Right lobe of liver (tissue), 6 donors: ENCODE measurements around the gene PGM5. TPM values are rescaled to one million over a fixed set of nuclear protein-coding genes. Genes with fewer than 3 reads are reported as not detected.

ENCODE experiments used
- ATAC-seq, 4 donors: fragments of 200-7000 bp; cut with Tn5 transposase; one replicate each; pipeline ENCODE4 v1.9.1; 2020; ENCODE audit warnings: mild to moderate bottlenecking in 4 of 4, moderate library complexity in 4 of 4
- DNase-seq, 3 donors: peaks; one replicate each; pipeline ENCODE4 v3.0.0-alpha.2; 2020
- H3K27ac ChIP-seq, 3 donors: fragments of 200-600 bp; one replicate each; pipeline ENCODE4 v1.8.0; 2022
- H3K27me3 ChIP-seq, 2 donors: fragments of 200-600 bp; one replicate each; pipeline ENCODE4 v1.8.0; 2022
- H3K36me3 ChIP-seq, 4 donors: fragments of 200-600 bp; sonication (generic) in 1 of 4; one replicate each; pipeline versions ENCODE4 v1.5.1 to v1.8.0; 2017 to 2022; ENCODE audit warnings: control low read depth in 1 of 4
- H3K4me1 ChIP-seq, 4 donors: fragments of 200-600 bp; sonication (generic) in 1 of 4; one replicate each; pipeline versions ENCODE4 v1.5.1 to v1.8.0; 2017 to 2022; ENCODE audit warnings: control low read depth in 1 of 4
- H3K4me3 ChIP-seq, 3 donors: fragments of 200-600 bp; one replicate each; pipeline ENCODE4 v1.8.0; 2022
- H3K9me3 ChIP-seq, 4 donors: fragments of 200-600 bp; sonication (generic) in 1 of 4; one replicate each; pipeline versions ENCODE4 v1.5.1 to v1.8.0; 2017 to 2022; ENCODE audit warnings: control low read depth in 1 of 4
- CTCF ChIP-seq, 4 donors: fragments of 200-600 bp in 3 of 4; fragments of 450-650 bp in 1 of 4; IDR thresholded peaks; one replicate each; pipeline versions ENCODE4 v1.5.1 to v1.8.0; 2016 to 2022; ENCODE audit warnings: antibody characterized with exemption in 4 of 4, mild to moderate bottlenecking in 2 of 4
- POLR2A ChIP-seq: fragments of 450-650 bp; IDR thresholded peaks from one replicate; pipeline ENCODE4 v1.6.1; 2017; ENCODE audit warnings: antibody characterized with exemption, mild to moderate bottlenecking
- WGBS: methylation state at CpG from one replicate; pipeline ENCODE4 v1.1.6; 2018; ENCODE audit warnings: low coverage, low lambda C conversion rate; ENCODE audit not compliant: insufficient coverage; ENCODE audit errors: missing lambda C conversion rate; 5-methylcytosine and 5-hydroxymethylcytosine counted together
- intact Hi-C, 2 donors: fragments of 100-400 bp; cut with DNase I; formaldehyde crosslinking; loops; one replicate each; pipeline versions ENCODE4 v1.11.2 to v1.14.1; 2022
- total RNA-seq, 6 experiments: library from RNA; depleted of rRNA in 2 of 6; stranded (reverse); fragments of >200 nt in 2 of 6; fragmentation: NEBNext Ultra II Directional in 3 of 6; extraction: Animal tissue kit (Norgen Biotek cat#: 25700) in 3 of 6; gene quantifications; one replicate each; pipeline versions ENCODE4 v1.1.0 to v1.2.4, GENCODE V29; 2016 to 2023
- donor health status: DM: no; HTN: yes; CAD: no.
- donor health status: DM: no; HTN: no; CAD: no.
- donor health status: DM: no; HTN: no; CAD: no.
- donor health status: DM: no; HTN: yes; CAD: no.
- donor health status: DM: no; HTN: yes; CAD: no.

Gene PGM5
- total RNA-seq, 6 experiments from 2014 or later = 1.4 to 3.5 (median 2.9) TPM

GRCh38 chr9:68416936-68417564, 60.6 kb downstream of the PGM5 start:
- WGBS = 35% methylated on average over 8 of the region's 8 CpGs

DNA sequence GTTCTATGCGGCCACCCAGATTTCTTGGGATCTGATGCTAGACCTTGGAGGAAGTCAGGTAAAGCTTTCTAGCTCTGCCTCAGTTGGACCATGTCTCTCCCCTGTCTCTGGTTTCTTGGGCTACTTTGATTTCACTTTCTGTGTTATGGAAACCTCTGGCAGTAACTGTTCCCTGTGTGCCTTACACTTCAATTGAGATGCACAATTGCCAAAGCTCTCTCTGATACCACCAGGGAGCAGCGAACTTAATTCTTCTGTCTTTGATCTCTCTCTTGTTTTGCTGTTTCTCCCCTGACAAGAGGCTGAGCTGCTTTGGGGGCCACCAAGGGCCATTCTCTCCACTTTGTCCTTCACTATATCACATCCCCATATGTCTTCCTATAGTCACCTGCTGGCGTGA, 61.4 kb downstream of the PGM5 start:
- DNase-seq (no peak), ATAC-seq (no peak)
- Histone ChIP-seq H3K36me3 (no peaks in the 10 kb centered on the region), H3K27ac (no peak overlapping the region), H3K27me3 (no peaks in the 10 kb centered on the region), H3K9me3 (no peaks in the 10 kb centered on the region), H3K4me1 (no peaks in the 10 kb centered on the region), H3K4me3 (no peak overlapping the region)
- TF ChIP-seq POLR2A (no peak), CTCF (IDR thresholded peaks at IDR 0.05) (no peak)
- 86% methylated on average over 3 of the region's 3 CpGs for WGBS
- intact Hi-C loops = no loop called here

More at GRCh38 chr9:68416936-68417564, 60.6 kb downstream of the PGM5 start:
- Histone ChIP-seq H3K36me3 (no peaks in the 10 kb centered on the region), H3K4me3 (no peak overlapping the region), H3K4me1 (no peaks in the 10 kb centered on the region), H3K27ac (no peak overlapping the region), H3K9me3 (no peaks in the 10 kb centered on the region), H3K27me3 (no peaks in the 10 kb centered on the region)
- ATAC-seq (no peak), DNase-seq (no peak)
- intact Hi-C loops = no loop called here
- no peak for TF ChIP-seq POLR2A
- peak in 2 of 4 donors; percentile 10 to 16 for TF ChIP-seq CTCF (IDR thresholded peaks at IDR 0.05)

- ATAC-seq (no peak), DNase-seq (no peak)
- H3K4me1 ChIP-seq = no peaks in the 10 kb centered on the region
- H3K27me3 ChIP-seq = no peaks in the 10 kb centered on the region
- no peaks in the 10 kb centered on the region for H3K36me3 ChIP-seq
- no peak for TF ChIP-seq POLR2A
- no peak for TF ChIP-seq CTCF (IDR thresholded peaks at IDR 0.05)
- no peak overlapping the region for H3K27ac ChIP-seq
- intact Hi-C loops = no loop called here
- H3K9me3 ChIP-seq = no peaks in the 10 kb centered on the region
- no peak overlapping the region for H3K4me3 ChIP-seq
- 36% methylated on average over 6 of the region's 11 CpGs for WGBS
These were observed 61.9 kb downstream of the PGM5 start for GRCh38 chr9:68418259-68418845.

GRCh38 chr9:68419901-68420300, 63.5 kb downstream of the PGM5 start:
- Histone ChIP-seq H3K4me1 (no peaks in the 10 kb centered on the region), H3K9me3 (no peaks in the 10 kb centered on the region), H3K27me3 (no peaks in the 10 kb centered on the region), H3K27ac (no peak overlapping the region), H3K4me3 (no peak overlapping the region), H3K36me3 (no peaks in the 10 kb centered on the region)
- 28% methylated on average over 3 of the region's 3 CpGs for WGBS
- intact Hi-C loops = no loop called here
- DNase-seq (no peak), ATAC-seq (no peak)
- TF ChIP-seq CTCF (IDR thresholded peaks at IDR 0.05) (no peak), POLR2A (no peak)
